HG03460 (cell line): ENCODE measurements around the gene PTHLH.

Source experiments
- ATAC-seq: cut with Tn5 transposase; IDR thresholded peaks from one replicate; pipeline ENCODE4 v1.9.1; 2021; ENCODE audit not compliant: unreplicated experiment

PTHLH gene

DNA sequence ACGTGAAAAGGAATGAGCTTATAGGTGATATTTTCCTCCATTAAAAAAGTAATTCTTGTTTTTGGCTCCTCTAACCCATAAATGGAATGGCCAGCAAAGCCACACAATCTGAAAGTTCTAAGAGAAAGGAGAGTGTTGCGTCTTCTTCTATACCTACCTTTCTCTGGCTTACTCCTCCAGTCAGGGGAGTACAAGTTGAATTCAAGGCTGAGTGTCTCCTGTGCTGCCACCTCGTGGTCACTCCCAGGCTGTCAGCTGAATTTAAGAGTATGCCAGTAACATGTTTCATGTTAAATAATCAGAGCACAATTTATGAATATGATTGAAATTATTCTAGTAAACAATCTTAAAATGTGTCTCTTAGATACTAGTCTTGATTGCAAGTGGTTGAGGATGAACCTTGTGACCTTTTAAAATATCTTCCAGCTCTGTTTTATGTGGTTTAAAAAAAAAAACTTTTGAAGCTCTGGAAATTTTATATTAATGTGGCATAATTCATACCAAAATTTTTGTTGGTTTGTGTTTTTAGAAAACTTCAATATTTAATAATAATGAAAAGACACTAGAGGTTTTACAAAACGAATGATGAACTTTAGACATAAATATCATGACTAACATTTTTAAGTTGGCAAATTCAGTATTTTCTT lies 31.7 kb downstream of the PTHLH start:
- ATAC-seq = peak; percentile 84

DNA sequence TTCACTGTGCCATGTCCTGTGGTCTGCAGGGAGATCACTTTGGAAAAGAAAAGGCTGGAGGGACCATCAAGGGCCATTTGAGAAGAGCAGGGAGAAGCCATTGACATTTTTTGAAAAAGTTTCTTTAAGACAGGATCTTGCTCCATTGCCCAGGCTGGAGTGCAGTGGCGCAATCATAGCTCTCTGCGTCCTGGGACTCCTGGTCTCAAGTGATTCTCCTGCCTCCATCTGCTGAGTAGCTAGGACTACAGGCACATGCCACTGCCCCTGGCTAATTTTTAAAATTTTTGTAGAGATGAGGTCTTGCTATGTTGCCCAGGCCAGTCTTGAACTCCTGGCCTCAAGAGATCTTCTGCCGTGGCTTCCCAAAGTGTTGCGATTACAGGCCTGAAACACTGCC lies 32.3 kb downstream of the PTHLH start:
- ATAC-seq = no peak

DNA sequence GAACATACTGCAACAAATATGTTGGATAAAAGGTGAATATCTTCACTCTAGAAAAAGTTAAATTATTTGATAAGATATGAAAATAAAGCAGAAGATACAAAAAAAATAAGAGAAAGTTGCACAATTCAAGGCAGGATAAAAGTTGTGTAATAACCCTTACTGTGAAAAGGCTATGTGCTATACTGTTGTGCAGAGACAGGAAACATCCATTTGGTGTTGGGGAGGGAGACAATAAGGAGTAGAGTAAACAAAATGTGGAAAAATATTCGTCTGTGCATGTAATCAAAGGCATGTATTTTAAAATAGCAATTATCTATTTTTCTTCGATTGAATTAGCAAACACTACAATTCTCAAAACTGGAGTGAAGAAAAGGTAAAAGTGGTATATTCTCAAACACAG lies 34.8 kb downstream of the PTHLH start:
- ATAC-seq = no peak

DNA sequence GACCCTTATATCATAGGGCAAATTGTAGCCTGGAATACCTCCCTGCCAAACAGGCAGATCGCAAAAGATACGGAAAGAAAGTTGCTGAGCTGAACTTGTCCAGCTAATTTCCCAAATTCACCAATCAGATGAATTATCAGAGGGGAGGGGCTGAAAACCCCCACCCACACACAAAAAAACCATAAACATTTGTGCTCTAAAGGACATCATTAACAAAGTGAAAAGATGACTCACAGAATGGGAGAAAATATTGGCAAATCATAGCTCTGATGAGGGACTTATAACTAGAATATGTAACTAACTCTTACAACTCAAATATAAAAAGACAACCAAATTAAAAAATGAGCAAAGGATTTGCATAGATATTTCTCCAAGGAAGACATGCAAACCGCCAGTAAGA lies 36.3 kb downstream of the PTHLH start:
- no peak for ATAC-seq

DNA sequence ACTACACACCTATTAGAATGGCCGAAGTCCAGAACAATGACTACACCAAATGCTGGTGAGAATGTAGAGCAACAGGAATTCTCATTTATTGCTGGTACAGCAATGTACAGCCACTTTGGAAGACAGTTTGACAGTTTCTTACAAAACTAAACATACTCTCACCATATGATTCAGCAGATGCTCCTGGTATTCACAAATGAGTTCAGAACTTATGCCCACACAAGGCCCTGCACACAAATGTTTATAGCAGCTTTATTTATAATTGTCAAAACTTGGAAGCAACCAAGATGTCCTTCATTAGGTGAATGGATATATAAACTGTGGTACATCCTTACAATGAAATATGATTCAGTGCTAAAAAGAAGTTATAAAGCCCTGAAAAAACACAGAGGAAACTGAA lies 38.3 kb downstream of the PTHLH start:
- no peak for ATAC-seq

DNA sequence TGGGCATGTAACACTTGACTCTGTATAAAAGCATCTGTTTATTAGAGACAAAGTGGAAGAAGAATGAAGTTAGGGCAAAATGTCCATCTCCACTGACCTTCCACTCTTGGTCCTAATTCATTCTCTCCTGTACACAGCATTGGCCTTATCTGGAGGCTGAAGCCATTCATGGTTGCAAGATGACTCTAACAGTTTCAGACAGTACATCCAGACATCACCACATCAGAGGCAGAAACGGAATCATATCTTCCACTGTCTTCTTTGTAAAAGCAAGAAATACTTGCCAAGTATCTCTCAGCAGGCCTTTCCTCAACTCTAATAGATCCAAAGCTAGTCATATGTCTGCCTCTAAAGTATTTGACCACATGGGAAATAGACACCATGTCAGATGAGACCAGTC lies 41.1 kb downstream of the PTHLH start:
- no peak for ATAC-seq

DNA sequence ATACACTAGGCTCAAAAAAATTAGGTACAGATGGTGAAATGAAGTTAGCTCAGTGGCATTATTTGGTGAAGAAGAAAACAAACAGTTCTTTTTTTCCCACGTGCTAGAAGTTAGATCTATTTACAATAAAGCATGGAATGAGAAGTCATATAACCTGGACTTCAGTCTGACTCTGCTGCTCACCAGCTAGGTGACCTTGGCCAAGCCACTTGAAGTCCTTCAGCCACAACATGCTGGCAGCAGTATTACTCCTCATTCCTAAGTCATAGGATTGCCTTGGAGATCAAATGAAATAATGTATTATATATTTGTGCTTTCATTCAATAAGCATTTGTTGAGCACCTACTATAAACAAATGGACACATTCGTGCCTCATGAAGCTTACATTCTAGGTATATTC lies 45.2 kb downstream of the PTHLH start:
- ATAC-seq = no peak

DNA sequence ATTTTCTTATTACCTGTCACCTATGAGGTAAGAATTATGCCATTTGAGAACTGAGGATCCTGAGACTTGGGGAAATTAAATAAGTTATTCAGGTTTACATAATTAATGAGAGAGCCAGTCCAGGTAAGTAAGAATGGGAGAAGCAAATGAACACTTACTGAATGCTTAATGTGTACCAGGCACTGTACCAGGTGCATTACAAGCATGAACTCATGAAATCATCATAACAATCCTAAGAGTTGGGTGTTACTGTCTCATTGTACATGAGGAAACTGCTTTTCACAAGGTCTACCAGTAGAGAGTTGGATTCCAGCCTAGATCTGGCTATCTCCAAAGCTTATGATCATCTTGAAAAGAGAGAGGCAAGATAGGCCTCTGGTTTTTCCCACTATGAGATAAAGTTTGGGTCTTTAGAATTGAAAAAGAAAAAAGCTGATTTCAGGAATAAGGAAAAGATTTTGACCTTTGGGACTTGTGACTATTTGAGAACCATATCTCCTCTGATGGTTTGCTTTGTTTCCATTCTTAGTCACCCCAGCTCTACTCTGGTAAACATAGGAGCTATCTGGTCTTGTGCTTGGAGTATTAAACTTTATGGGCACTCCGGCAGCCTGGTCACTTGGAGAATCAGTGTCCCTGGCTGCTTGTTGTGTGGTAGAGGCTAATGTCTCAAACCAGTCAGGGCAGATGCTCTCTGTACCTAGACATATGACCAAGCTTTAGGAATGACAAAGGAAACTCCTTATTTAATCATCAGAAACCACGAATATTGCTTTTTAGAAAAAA lies 48.0 kb downstream of the PTHLH start:
- no peak for ATAC-seq

DNA sequence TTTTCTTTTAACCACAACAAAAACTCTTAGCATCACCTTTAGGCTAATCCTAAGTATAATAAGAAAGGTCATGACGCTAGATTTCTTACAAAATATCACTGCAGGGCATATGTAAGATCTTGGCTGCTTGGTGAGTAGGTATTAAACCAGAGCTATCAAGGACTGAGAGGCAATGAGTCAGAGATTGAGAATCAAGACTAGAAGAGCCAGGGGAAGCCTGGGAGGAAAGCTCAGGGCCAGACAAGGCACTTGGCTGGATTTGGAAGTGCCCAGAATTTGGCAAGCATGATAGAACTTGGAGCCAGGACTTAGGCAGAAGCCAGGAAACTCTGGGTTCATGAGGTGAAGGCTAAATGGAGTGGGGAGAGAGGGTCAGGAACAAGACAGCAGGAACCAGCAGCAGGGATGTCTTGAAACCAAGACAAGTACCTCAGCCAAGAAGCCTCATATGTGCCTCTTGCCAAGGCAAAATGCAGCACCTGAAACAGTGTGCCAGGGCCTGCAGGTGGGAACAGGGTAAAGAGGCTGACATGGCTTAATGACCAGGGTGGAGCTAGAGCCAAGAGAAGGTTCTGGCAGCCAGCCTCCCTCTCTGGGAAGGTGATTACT lies 49.9 kb downstream of the PTHLH start:
- ATAC-seq = no peak

DNA sequence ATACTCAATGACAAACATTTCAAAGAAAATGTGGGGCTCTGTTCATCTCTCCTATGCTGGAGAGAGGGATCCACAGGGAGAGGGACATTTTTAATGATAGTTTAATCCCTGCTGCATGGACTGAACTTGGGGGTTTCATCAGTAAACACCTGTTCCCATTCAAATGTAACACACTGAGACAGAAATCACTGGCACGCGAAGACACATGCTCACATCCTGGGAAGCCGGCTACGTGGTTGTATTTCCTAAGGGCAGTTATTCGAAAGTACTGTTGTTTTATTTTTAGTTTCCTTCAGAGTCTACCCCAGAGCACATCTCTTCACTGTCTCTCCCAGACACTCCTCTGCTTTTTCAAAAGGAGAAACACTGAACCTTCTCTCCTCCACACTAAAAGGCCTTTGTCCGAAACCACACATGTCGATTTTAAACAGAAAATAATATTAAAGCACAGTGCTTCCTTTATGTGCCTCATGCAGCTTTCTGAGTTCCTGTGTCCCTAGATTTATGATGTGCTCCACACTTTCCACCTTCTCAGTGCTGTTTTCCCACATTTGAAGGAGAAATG lies 52.8 kb downstream of the PTHLH start:
- no peak for ATAC-seq

DNA sequence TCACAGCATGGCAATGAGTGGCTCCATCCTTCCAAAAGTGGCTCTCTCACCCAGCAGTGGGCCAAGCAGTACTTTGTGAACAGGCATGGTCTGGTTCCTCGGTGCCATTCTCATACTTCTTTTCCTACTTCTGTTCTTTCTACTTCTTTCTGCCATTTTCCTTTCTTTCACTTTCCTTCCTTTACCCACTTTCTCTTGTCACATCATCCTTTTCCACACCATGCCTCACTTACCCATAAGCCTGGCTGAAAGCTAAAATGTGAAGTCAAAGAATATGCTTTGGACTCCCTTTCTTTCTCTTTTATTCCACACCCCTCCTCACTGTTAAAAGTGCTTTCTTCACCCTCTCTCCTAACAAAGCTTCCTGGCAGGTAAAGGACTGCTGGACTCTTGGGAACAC lies 57.0 kb downstream of the PTHLH start:
- no peak for ATAC-seq

DNA sequence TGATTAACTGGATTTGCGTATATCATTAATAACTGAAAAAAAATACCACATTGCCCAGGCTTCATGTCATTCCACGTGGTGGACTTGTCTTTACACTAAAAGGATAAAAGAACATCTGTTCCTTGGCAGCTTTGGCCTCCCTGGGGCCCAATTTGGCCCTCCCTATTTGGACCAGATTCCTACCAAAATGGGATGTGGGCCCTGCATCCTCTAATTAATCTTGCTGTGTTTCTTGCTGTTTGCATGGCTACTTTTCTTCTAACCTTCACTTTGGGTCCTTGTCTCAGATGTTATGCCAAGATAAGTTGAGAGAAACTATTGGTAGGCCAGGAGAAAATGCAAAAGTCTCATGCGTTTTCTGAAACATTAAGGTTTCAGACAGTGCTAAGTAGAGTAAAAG lies 57.5 kb downstream of the PTHLH start:
- ATAC-seq = no peak

DNA sequence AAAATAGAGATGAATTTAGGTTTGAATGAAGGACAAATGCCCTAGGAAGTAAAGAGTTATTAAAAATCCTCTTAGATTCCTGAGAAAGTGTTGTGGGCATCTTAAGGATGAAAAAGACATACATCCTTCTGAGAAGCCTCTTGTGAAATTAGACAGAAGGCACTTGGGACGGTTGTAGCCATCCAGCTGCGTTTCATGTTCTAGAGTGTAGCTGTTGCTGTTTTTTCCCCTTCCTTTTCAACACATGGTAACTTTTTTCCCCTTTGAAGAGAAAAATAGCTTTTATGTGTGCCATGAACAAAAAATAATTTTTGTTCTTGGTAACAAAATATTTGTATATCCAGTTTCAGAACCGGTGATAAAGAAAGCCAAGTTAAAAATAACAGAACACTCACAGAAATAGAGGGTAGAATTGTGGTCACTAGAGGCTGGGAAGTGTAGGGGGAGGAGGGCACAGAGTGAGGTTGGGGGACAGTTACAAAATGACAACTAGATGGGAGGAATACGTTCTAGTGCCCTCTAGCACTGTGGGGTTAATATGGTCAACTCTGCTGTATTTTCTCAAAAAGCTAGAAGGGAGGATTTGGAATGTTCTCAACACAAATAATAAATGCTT lies 58.4 kb downstream of the PTHLH start:
- ATAC-seq = no peak

DNA sequence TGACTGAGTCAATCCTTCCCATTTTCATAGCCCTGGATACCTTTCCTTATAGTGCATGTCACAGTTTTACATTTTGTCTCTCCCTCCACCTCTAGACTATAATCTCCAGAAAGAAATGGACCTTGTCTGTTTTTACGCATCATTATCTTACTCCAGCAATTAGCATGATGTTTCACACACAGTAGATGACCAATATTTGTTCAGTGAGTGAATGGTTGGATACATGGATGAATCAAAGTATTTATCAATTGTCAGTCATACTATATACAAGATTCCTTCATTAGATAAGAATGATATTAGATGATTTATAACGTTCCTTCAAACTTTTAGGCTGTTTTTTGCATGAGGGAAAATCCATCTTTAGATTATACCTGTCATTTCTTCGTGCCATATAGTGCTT lies 61.1 kb downstream of the PTHLH start:
- ATAC-seq = no peak
